Activated naive CD8-positive, alpha-beta T cell treated with anti-CD3 and anti-CD28 coated beads, Interleukin-2, amount 50 U/mL, for 24 hours (primary cell): Measurements from ENCODE around the gene NCAPD2.
A peak's percentile ranks its signal among the peaks of the same experiment; 100 is the strongest.

Source experiments
- ATAC-seq: fragments of 150-1000 bp; cut with Tn5 transposase; one replicate; pipeline ENCODE4 v1.10.0; 2021
- DNase-seq: peaks from one replicate; pipeline ENCODE4 v3.0.0; 2021
- H3K27ac Mint-ChIP-seq: one replicate; pipeline ENCODE4 v1.8.0; 2021; ENCODE audit warnings: mild to moderate bottlenecking, mixed read lengths
- H3K27me3 Mint-ChIP-seq: one replicate; pipeline ENCODE4 v1.8.0; 2021; ENCODE audit warnings: mixed read lengths
- H3K36me3 Mint-ChIP-seq: one replicate; pipeline ENCODE4 v1.8.0; 2021; ENCODE audit warnings: low read depth, mixed read lengths
- H3K4me1 Mint-ChIP-seq: one replicate; pipeline ENCODE4 v1.8.0; 2021; ENCODE audit warnings: mixed read lengths
- H3K4me3 Mint-ChIP-seq: one replicate; pipeline ENCODE4 v1.8.0; 2021; ENCODE audit warnings: mild to moderate bottlenecking, moderate library complexity, mixed read lengths
- H3K9me3 Mint-ChIP-seq: one replicate; pipeline ENCODE4 v1.8.0; 2021; ENCODE audit warnings: mixed read lengths

The NCAPD2 gene, protein sequence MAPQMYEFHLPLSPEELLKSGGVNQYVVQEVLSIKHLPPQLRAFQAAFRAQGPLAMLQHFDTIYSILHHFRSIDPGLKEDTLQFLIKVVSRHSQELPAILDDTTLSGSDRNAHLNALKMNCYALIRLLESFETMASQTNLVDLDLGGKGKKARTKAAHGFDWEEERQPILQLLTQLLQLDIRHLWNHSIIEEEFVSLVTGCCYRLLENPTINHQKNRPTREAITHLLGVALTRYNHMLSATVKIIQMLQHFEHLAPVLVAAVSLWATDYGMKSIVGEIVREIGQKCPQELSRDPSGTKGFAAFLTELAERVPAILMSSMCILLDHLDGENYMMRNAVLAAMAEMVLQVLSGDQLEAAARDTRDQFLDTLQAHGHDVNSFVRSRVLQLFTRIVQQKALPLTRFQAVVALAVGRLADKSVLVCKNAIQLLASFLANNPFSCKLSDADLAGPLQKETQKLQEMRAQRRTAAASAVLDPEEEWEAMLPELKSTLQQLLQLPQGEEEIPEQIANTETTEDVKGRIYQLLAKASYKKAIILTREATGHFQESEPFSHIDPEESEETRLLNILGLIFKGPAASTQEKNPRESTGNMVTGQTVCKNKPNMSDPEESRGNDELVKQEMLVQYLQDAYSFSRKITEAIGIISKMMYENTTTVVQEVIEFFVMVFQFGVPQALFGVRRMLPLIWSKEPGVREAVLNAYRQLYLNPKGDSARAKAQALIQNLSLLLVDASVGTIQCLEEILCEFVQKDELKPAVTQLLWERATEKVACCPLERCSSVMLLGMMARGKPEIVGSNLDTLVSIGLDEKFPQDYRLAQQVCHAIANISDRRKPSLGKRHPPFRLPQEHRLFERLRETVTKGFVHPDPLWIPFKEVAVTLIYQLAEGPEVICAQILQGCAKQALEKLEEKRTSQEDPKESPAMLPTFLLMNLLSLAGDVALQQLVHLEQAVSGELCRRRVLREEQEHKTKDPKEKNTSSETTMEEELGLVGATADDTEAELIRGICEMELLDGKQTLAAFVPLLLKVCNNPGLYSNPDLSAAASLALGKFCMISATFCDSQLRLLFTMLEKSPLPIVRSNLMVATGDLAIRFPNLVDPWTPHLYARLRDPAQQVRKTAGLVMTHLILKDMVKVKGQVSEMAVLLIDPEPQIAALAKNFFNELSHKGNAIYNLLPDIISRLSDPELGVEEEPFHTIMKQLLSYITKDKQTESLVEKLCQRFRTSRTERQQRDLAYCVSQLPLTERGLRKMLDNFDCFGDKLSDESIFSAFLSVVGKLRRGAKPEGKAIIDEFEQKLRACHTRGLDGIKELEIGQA (N-terminal part only)

DNA sequence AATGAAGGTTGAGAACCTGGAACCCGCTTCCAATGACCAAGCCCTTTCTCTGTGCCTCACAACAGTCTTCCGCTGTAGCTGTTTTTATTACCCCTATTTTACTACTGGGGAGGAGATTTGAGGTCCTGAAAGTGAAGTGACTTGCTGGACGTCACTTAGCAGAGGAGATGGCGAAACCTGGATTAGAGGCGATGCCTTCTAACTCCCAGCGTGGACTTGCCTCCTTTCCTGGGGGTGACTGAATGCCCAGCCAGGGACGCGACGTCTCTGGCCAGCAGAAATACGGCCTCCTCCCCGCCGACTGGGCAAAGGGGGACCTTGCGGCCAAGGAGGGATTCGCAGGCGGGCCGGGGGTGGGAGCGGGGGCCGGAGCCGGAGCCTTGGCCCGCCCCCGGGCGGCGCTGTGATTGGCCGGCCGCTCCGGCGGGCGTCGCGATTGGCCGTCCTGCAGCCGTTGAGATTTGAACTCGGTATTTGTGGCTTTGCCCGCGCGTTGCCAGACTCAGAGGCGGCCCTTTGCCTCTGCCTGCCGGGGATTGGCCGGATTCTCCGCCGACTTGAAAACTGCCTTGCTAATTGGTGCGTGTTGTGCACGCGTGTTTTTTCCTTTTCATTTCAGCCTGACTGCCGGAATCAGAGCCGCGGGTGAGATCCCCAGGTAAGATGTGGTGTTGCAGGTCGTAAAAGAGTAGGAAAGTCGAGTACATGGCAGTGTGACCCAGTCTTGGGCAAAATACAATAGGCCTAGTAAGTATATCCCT, at the start of gene NCAPD2:
TSS of gene NCAPD2 (plus strand) at position 606 of the 761 bp plus-strand sequence. CDS start 997 bp downstream, outside the sequence.
- ATAC-seq (peak; percentile 91), DNase-seq (peak; percentile 94)
- H3K4me3 Mint-ChIP-seq = peak within 1 kb of the TSS; percentile 99
- H3K36me3 Mint-ChIP-seq = peaks cover 42% of the 10 kb centered on the region
- no peaks in the 10 kb centered on the region for H3K27me3 Mint-ChIP-seq
- H3K9me3 Mint-ChIP-seq = no peaks in the 10 kb centered on the region
- peaks cover 41% of the 10 kb centered on the region for H3K4me1 Mint-ChIP-seq
- peak within 1 kb of the TSS; percentile 99 for H3K27ac Mint-ChIP-seq

- peaks cover 61% of the 10 kb centered on the region for H3K36me3 Mint-ChIP-seq
These were observed 48.9 kb upstream of the NCAPD2 start, which contains the start of gene CD27 for GRCh38 chr12:6444704-6445688. TSS of gene CD27 (plus strand) at chr12:6444955. CDS start at chr12:6445096, 141 bp downstream.

GRCh38 chr12:6450091-6450868, 43.6 kb upstream of the NCAPD2 start:
- H3K9me3 Mint-ChIP-seq = no peaks in the 10 kb centered on the region
- peaks cover 84% of the 10 kb centered on the region for H3K36me3 Mint-ChIP-seq
- H3K27me3 Mint-ChIP-seq = no peaks in the 10 kb centered on the region
- H3K4me3 Mint-ChIP-seq = peak overlapping the region; percentile 98
- peaks cover 81% of the 10 kb centered on the region for H3K4me1 Mint-ChIP-seq
- peak overlapping the region; percentile 98 for H3K27ac Mint-ChIP-seq
- DNase-seq (peak; percentile 26), ATAC-seq (no peak)

More at GRCh38 chr12:6444704-6445688, 48.9 kb upstream of the NCAPD2 start, which contains the start of gene CD27:
- DNase-seq (no peak), ATAC-seq (peak; percentile 4)
- peak within 1 kb of the TSS; percentile 97 for H3K27ac Mint-ChIP-seq
- peak within 1 kb of the TSS; percentile 98 for H3K4me3 Mint-ChIP-seq
- H3K9me3 Mint-ChIP-seq = no peaks in the 10 kb centered on the region
- peaks cover 73% of the 10 kb centered on the region for H3K4me1 Mint-ChIP-seq
- no peaks in the 10 kb centered on the region for H3K27me3 Mint-ChIP-seq

- Mint-ChIP-seq H3K4me1 (peaks cover 81% of the 10 kb centered on the region), H3K4me3 (peak overlapping the region; percentile 98), H3K27me3 (no peaks in the 10 kb centered on the region), H3K9me3 (no peaks in the 10 kb centered on the region), H3K36me3 (peaks cover 82% of the 10 kb centered on the region), H3K27ac (peak overlapping the region; percentile 98)
- DNase-seq (peak; percentile 72), ATAC-seq (peak; percentile 22)
These were observed 43.0 kb upstream of the NCAPD2 start for GRCh38 chr12:6450869-6451347.

- Mint-ChIP-seq H3K4me3 (peak within 1 kb of the TSS; percentile 98), H3K27ac (peak within 1 kb of the TSS; percentile 98), H3K4me1 (peaks cover 82% of the 10 kb centered on the region), H3K27me3 (no peaks in the 10 kb centered on the region), H3K36me3 (peaks cover 79% of the 10 kb centered on the region), H3K9me3 (no peaks in the 10 kb centered on the region)
- peak; percentile 71 for ATAC-seq
- peak; percentile 82 for DNase-seq
These were observed 42.3 kb upstream of the NCAPD2 start, which contains the start of gene TAPBPL for GRCh38 chr12:6451348-6452244. TSS of gene TAPBPL (plus strand) at chr12:6452042. CDS start at chr12:6452249, 207 bp downstream.

DNA sequence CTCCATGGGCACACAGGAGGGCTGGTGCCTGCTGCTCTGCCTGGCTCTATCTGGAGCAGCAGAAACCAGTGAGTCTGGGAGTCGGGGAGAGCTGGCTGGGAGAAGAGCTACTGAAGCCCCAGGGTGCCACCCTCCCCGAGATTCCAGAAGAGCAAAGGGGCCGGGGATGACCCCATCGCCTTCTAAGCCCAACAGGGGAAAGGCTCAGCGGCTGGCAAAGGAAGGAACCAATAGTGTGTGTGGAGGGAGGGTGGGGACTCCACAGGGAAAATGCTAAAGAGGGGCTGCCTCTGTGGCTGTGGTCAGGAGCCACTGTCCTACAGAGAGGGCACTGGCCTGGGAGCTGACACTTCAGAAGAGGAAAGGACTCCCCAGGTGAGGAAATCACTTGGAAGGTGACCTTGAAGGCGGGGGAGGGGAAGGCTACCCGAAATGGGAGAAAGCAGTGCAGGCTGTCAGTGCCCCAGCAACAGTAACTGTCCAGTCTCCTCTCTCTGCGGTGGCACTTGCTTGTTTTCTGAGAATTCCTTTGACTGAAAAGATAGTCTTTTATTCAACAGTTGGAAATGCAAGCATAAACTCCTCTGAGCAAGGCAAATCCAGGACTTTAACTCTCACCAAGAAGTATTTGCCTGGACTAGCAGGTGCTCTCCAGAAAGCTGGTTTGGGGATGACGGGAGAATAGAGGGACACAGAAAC, 41.5 kb upstream of the NCAPD2 start:
- H3K36me3 Mint-ChIP-seq = peaks cover 79% of the 10 kb centered on the region
- peak; percentile 47 for DNase-seq
- peak overlapping the region; percentile 98 for H3K27ac Mint-ChIP-seq

DNA sequence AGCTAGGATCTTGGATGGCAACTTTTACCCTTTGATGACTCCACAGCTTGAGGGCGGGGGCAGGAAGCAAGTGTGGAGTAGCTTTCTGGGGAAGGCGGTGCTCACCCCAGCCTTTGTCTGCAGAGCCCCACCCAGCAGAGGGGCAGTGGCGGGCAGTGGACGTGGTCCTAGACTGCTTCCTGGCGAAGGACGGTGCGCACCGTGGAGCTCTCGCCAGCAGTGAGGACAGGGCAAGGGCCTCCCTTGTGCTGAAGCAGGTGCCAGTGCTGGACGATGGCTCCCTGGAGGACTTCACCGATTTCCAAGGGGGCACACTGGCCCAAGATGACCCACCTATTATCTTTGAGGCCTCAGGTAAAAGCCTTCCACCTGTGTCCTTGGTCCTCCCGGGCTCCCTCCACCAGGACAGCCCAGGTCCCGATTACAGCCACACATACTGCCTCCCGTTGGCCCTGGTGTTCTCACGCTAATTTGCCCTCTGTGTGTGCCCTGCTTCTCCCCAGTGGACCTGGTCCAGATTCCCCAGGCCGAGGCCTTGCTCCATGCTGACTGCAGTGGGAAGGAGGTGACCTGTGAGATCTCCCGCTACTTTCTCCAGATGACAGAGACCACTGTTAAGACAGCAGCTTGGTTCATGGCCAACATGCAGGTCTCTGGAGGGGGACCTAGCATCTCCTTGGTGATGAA, 40.8 kb upstream of the NCAPD2 start:
- peaks cover 82% of the 10 kb centered on the region for H3K4me1 Mint-ChIP-seq
- ATAC-seq (no peak), DNase-seq (peak; percentile 49)
- peaks cover 76% of the 10 kb centered on the region for H3K36me3 Mint-ChIP-seq
- peak overlapping the region; percentile 98 for H3K27ac Mint-ChIP-seq
- no peaks in the 10 kb centered on the region for H3K9me3 Mint-ChIP-seq
- peak overlapping the region; percentile 98 for H3K4me3 Mint-ChIP-seq
- H3K27me3 Mint-ChIP-seq = no peaks in the 10 kb centered on the region

More for the DNA sequence above, 41.5 kb upstream of the NCAPD2 start:
- Mint-ChIP-seq H3K9me3 (no peaks in the 10 kb centered on the region), H3K27me3 (no peaks in the 10 kb centered on the region), H3K4me3 (peak overlapping the region; percentile 98), H3K4me1 (peaks cover 82% of the 10 kb centered on the region)
- no peak for ATAC-seq

DNA sequence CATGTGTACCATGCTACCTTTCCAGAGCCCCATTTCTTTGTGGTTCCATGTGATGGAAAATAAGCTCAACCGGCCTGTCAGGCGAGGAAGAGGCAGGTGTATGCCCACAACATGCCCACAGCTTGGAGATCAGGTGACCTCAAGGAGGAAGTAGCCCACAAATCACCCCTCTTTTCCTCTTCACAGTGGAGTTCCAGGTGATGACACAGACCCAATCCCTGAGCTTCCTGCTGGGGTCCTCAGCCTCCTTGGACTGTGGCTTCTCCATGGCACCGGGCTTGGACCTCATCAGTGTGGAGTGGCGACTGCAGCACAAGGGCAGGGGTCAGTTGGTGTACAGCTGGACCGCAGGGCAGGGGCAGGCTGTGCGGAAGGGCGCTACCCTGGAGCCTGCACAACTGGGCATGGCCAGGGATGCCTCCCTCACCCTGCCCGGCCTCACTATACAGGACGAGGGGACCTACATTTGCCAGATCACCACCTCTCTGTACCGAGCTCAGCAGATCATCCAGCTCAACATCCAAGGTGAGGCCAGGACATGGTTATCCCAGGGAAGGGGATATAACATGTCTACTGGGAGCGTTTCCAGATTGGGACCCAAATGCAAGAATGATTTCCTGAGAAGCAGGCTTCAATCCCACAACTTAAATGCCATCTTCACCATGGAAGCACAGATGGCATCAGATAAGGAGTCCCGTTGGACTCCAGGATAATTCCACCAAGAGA, 36.5 kb upstream of the NCAPD2 start:
- H3K36me3 Mint-ChIP-seq = peaks cover 88% of the 10 kb centered on the region
- peak overlapping the region; percentile 80 for H3K27ac Mint-ChIP-seq
- H3K9me3 Mint-ChIP-seq = no peaks in the 10 kb centered on the region
- no peaks in the 10 kb centered on the region for H3K27me3 Mint-ChIP-seq
- peaks cover 91% of the 10 kb centered on the region for H3K4me1 Mint-ChIP-seq
- DNase-seq (no peak), ATAC-seq (no peak)
- H3K4me3 Mint-ChIP-seq = peak overlapping the region; percentile 36

DNA sequence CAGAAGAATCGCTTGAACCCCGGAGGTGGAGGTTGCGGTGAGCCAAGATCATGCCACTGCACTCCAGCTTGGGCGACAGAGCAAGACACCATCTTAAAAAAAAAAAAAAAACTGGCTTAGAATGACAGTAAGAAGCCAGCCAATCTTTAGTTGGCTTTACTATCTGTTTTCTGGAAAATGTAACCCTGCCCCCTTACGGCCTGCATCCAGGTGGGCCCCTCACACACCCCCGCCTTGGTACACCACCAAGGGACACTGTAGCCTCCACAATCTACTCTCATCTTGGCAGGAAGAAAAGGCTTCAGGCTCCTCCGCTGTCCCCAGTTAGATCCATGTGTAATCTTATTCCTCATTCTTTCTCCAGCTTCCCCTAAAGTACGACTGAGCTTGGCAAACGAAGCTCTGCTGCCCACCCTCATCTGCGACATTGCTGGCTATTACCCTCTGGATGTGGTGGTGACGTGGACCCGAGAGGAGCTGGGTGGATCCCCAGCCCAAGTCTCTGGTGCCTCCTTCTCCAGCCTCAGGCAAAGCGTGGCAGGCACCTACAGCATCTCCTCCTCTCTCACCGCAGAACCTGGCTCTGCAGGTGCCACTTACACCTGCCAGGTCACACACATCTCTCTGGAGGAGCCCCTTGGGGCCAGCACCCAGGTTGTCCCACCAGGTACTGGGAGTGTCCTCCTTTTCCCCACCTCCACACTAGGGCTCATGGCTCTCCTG, 35.5 kb upstream of the NCAPD2 start:
- ATAC-seq (no peak), DNase-seq (no peak)
- Mint-ChIP-seq H3K4me1 (peaks cover 93% of the 10 kb centered on the region), H3K27ac (peak overlapping the region; percentile 80), H3K36me3 (peaks cover 88% of the 10 kb centered on the region), H3K27me3 (no peaks in the 10 kb centered on the region), H3K4me3 (peak overlapping the region; percentile 18), H3K9me3 (no peaks in the 10 kb centered on the region)
